ENCODE results near the gene ITGB6. TPM values are rescaled to one million over a fixed set of nuclear protein-coding genes. Genes with fewer than 3 reads are reported as not detected.

The ITGB6 gene
- total and polyA plus RNA-seq, 2 donors from 2014 or later, result 13.4 to 302 TPM

- H3K36me3 ChIP-seq (ENCODE audit: control insufficient read depth in 2 of 3, insufficient read depth in 3 of 3, low read length in 3 of 3), result no peaks in the 10 kb centered on the region
- no peak overlapping the region for H3K4me3 ChIP-seq (ENCODE audit: low read length in 3 of 3)
- H3K9me3 ChIP-seq (ENCODE audit: control insufficient read depth in 2 of 3, insufficient read depth in 1 of 3, low read length in 3 of 3), result no peaks in the 10 kb centered on the region
- peak; percentile 1 for TF ChIP-seq CTCF (IDR thresholded peaks at IDR 0.05; ENCODE audit: borderline replicate concordance, extremely low read depth, insufficient read depth)
- H3K27me3 ChIP-seq (ENCODE audit: control insufficient read depth, insufficient read depth, low read length), result no peaks in the 10 kb centered on the region
- H3K4me1 ChIP-seq (ENCODE audit: control insufficient read depth in 2 of 3, insufficient read depth in 2 of 3, low read depth in 1 of 3, low read length in 3 of 3), result peaks cover 2 to 26% (median 19%) of the 10 kb centered on the region in 3 donors
- peak overlapping the region; percentile 37 to 49 for H3K27ac ChIP-seq (ENCODE audit: low read depth in 2 of 2, low read length in 2 of 2)
- intact Hi-C loops (cut with DNase I), result no loop called here
- DNase-seq, result peak in 2 of 5 donors; percentile 57 to 58
- H3K9ac ChIP-seq (ENCODE audit: low read length in 3 of 3), result no peak overlapping the region
- peak; percentile 39 for FAIRE-seq
These were observed 45.6 kb upstream of the ITGB6 start for GRCh38 chr2:160245614-160246155.

GRCh38 chr2:160242893-160243564 is 43.0 kb upstream of the ITGB6 start:
- FAIRE-seq, result no peak
- Histone ChIP-seq H3K27ac (ENCODE audit: low read depth in 2 of 2, low read length in 2 of 2) (peak overlapping the region; percentile 29 to 83), H3K9me3 (ENCODE audit: control insufficient read depth in 2 of 3, insufficient read depth in 1 of 3, low read length in 3 of 3) (no peaks in the 10 kb centered on the region), H3K36me3 (ENCODE audit: control insufficient read depth in 2 of 3, insufficient read depth in 3 of 3, low read length in 3 of 3) (no peaks in the 10 kb centered on the region), H3K9ac (ENCODE audit: low read length in 3 of 3) (no peak overlapping the region), H3K27me3 (ENCODE audit: control insufficient read depth, insufficient read depth, low read length) (no peaks in the 10 kb centered on the region), H3K4me3 (ENCODE audit: low read length in 3 of 3) (no peak overlapping the region), H3K4me1 (ENCODE audit: control insufficient read depth in 2 of 3, insufficient read depth in 2 of 3, low read depth in 1 of 3, low read length in 3 of 3) (peaks cover 2 to 26% (median 22%) of the 10 kb centered on the region in 3 donors)
- DNase-seq, result peak in 3 of 5 donors; percentile 41 to 77 (median 69)
- TF ChIP-seq CTCF (IDR thresholded peaks at IDR 0.05; ENCODE audit: borderline replicate concordance, extremely low read depth, insufficient read depth), result no peak
- intact Hi-C loops (cut with DNase I), result no loop called here

- Histone ChIP-seq H3K9me3 (ENCODE audit: control insufficient read depth in 2 of 3, insufficient read depth in 1 of 3, low read length in 3 of 3) (no peaks in the 10 kb centered on the region), H3K27me3 (ENCODE audit: control insufficient read depth, insufficient read depth, low read length) (no peaks in the 10 kb centered on the region), H3K4me1 (ENCODE audit: control insufficient read depth in 2 of 3, insufficient read depth in 2 of 3, low read depth in 1 of 3, low read length in 3 of 3) (peaks cover 2 to 24% (median 22%) of the 10 kb centered on the region in 3 donors), H3K4me3 (ENCODE audit: low read length in 3 of 3) (no peak overlapping the region), H3K27ac (ENCODE audit: low read depth in 2 of 2, low read length in 2 of 2) (peak overlapping the region; percentile 75 to 83), H3K9ac (ENCODE audit: low read length in 3 of 3) (peak overlapping the region in 1 of 3 donors; percentile 57), H3K36me3 (ENCODE audit: control insufficient read depth in 2 of 3, insufficient read depth in 3 of 3, low read length in 3 of 3) (no peaks in the 10 kb centered on the region)
- DNase-seq (peak in 1 of 5 donors; percentile 87), FAIRE-seq (no peak)
- intact Hi-C loops (cut with DNase I), result no loop called here
- no peak for TF ChIP-seq CTCF (IDR thresholded peaks at IDR 0.05; ENCODE audit: borderline replicate concordance, extremely low read depth, insufficient read depth)
These were observed 41.4 kb upstream of the ITGB6 start for GRCh38 chr2:160241251-160242137.

Measured in kidney (tissue), 14 donors.